Upper lobe of left lung (tissue), 4 donors: ENCODE data around the gene TPRX1.

Source experiments
- POLR2A ChIP-seq, 4 donors: fragments of 450-650 bp; IDR thresholded peaks; one replicate each; pipeline ENCODE4 v1.5.1; 2016 to 2017; ENCODE audit warnings: antibody characterized with exemption in 4 of 4, mild to moderate bottlenecking in 2 of 4
- POLR2AphosphoS5 ChIP-seq, 2 donors: sonication (generic); formaldehyde crosslinking; IDR thresholded peaks; one replicate each; pipeline ENCODE4 v1.5.1; 2017; ENCODE audit warnings: antibody characterized with exemption in 2 of 2
- TF ChIP-seq, protein P1 (sequence below), 6 experiments: fragments of 450-650 bp in 4 of 6; fragments of 200-600 bp in 2 of 6; sonication (generic) in 2 of 6; IDR thresholded peaks; one replicate each; pipeline ENCODE4 v1.5.1; 2016 to 2019; ENCODE audit warnings: antibody characterized with exemption in 6 of 6

DNA sequence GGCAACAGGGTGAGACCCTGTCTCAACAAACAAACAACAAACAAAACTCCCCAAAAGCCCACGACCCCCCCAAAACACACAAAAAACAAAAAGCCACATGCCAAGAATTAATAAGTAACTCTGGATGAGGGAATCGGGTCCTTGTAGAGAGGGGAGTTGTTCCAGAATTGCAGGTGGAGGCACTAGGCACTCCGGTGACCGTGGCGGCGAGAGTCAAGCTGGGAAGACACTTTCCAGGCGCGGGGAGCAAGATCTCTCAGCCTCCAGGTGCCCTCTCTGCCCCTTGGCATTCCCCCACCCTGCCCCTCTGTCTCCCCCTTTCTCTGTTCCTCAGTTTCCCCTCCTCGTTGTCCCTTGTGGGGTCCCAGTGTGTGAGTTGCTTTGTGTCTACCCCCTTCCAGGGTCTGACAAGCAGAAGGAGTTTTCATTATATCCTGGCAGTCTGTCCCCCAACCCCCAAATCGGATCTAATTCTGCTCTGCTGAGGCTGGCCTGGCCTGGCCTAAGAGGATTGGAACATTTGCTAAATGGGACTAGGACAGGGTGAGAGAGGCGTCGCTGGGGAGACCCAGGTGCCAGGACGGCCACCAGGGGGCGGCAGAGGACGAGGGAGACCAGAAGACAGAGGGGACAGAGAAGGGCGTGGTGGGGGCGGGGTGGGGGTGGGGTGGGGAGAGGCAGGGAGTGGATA, 9.1 kb upstream of the TPRX1 start:
- TF ChIP-seq, protein P1, sequence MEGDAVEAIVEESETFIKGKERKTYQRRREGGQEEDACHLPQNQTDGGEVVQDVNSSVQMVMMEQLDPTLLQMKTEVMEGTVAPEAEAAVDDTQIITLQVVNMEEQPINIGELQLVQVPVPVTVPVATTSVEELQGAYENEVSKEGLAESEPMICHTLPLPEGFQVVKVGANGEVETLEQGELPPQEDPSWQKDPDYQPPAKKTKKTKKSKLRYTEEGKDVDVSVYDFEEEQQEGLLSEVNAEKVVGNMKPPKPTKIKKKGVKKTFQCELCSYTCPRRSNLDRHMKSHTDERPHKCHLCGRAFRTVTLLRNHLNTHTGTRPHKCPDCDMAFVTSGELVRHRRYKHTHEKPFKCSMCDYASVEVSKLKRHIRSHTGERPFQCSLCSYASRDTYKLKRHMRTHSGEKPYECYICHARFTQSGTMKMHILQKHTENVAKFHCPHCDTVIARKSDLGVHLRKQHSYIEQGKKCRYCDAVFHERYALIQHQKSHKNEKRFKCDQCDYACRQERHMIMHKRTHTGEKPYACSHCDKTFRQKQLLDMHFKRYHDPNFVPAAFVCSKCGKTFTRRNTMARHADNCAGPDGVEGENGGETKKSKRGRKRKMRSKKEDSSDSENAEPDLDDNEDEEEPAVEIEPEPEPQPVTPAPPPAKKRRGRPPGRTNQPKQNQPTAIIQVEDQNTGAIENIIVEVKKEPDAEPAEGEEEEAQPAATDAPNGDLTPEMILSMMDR (IDR thresholded peaks at IDR 0.05), result peak; percentile 12 to 74 (median 36)
- TF ChIP-seq POLR2AphosphoS5 (IDR thresholded peaks at IDR 0.05), result no peak
- no peak for TF ChIP-seq POLR2A (IDR thresholded peaks at IDR 0.05)
